T-helper 1 cell treated with Interleukin-12 subunit alpha and Interleukin-12 subunit beta and Interleukin-4 antibody, amounts not matched to agents 30 ng/mL and 1 ng/mL, for 36 hours (primary cell): Measurements from ENCODE around the gene BEX3. TPM values are rescaled to one million over a fixed set of nuclear protein-coding genes. Genes with fewer than 3 reads are reported as not detected.
"Not testable (repeated sequence)": the region's sequence is repeated elsewhere in the genome, so short reads cannot be mapped to it uniquely, and the experiment has no call there.

ENCODE experiments used
- intact Hi-C: fragments of 100-400 bp; cut with micrococcal nuclease; formaldehyde crosslinking; loops from one replicate; pipeline ENCODE4 v1.15.1; 2024
- total RNA-seq: library from RNA; stranded (reverse); gene quantifications from 2 replicates; pipeline ENCODE4 v1.2.3, GENCODE V29; 2022

The BEX3 gene
- 5.3 and 7.4 TPM in 2 replicates for total RNA-seq

DNA sequence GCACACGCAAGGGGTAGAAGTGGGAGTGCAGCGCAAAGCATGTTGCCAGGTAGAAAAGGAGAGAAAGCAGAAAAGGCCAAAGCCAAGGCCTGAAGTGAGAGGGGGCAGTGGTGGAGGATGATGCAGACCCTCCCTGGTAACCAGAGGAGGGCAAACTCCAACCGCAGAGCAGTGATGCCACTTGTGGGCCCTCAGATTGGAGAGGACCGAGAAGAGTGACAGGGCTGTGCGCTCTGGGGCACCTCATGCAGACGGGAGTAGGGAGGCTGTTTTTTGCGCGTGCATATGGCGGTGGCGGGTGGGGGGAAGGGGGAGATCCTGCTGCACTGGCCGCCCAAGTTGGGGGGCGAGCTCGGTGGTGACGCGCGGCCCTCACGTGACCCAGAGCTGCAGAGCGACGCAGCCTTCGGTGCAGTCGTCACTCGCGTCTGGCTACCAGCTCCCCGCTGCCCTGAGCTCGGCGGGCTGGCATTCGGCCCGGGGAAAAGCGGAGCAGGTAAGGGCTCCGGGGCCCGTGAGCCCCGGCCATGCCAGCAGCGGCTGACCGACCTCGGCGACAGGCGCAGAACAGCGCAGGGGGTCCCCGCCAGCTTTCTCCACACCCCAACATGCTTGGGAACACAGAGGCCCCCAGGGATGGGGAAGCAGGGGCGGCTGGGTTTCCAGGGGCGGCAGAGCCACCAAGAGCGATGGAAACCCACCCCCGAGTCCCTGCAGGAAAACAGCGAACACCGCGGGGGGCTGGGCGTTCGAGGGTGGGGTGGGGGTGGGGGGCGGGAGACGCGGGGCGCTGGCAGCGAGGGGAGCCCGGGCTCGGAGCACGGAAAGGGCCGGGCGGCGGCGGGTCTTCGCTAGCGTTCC lies at the start of gene BEX3:
TSS of gene BEX3 (plus strand) at position 421 of the 861 bp plus-strand sequence. CDS start 984 bp downstream, outside the sequence.
- intact Hi-C loops = no loop called here

DNA sequence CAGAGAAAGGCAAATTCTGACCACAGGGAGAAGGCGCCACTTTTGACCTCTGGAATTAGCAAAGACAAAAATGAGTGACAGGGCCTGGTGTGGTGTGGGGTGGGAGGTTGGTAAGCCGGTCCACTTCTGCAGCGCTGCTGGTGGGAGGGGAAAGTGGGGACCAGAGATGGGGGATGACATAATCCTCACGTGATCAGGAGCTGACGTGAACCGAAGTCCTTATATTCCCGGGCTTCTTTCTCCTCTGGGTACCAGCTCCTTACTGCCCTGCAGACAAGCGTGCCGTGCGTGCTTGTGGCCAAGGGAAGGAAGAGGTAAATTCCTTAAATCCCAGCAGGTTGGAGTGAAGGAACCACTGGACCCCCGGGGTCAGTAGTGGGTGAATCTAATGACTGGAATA lies 46.3 kb upstream of the BEX3 start, which contains the start of gene TCEAL7:
TSS of gene TCEAL7 (plus strand) at position 249 of the 400 bp plus-strand sequence. CDS start 1,165 bp downstream, outside the sequence.
- intact Hi-C loops = no loop called here

DNA sequence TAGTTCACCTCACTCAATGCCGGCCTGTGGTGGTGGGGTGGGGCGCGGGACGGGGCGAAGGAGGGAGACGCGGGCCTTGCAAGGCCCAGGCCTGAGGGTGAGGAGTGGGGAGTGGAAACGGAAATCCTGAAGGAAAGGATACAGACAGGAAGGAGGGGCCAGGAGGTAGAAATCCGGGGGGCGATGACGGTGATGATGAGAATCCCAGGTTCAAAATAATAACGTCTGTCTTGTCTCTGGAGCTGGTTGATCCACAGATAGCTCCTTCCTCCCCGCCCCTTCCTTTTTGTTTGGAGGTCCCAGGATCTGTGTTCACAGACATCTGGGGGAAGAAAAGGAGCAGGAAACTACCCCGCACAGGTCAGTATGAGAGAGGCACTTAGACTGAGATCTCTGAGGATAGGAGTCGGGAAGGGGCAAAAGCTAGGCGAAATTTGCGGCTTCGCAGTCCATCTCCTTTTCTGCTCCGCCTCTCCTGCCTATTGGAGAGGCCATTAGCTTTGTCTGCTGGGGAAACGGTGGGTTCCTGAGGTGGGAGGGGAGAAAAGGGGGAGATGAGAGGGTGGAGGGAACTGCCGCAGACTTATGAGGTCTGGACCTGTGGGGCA lies 45.6 kb upstream of the BEX3 start:
- intact Hi-C loops = no loop called here

DNA sequence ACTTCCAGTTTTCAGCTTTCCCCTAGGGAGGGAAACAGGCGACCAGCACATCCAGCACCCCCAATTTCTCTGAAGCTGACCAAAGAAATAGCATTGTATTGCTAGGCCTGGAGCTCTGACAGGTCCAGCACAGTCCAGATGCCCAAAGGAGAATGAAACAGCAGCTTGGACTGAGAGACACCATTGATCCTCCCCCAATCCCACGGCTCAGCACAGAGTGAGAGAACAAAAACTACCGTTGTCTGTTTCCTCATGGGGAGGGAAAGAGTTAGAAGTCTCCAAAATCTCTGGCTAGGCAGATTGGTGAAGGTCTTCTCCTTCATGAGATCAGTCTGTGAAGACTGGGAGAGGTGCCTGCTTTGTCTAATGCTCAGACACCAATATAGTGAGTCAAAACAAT lies 37.7 kb upstream of the BEX3 start:
- intact Hi-C loops = no loop called here

DNA sequence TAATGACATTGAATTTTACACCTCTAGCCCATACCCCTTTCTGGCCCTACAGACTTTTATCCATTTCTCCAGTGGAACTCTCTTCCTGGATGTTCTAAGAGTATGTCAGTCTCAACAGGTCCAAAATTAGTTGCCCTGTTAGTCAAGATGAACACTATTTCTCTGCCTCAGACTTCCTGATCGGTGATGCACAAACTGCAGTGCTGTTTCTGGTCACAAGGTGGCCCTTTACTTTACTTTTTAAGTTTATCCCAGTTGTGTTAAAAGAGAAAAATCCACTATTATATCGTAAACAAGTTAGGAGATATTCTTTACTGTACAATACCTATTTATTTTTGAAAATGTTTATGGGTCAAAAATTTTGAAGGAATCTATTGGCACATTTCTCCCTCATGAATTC lies 33.2 kb upstream of the BEX3 start:
- intact Hi-C loops = loop anchor here (1.0 to 2.0 kb wide), 3 partner anchors 121 to 146 kb away; partner anchors contain the start of gene BEX4

DNA sequence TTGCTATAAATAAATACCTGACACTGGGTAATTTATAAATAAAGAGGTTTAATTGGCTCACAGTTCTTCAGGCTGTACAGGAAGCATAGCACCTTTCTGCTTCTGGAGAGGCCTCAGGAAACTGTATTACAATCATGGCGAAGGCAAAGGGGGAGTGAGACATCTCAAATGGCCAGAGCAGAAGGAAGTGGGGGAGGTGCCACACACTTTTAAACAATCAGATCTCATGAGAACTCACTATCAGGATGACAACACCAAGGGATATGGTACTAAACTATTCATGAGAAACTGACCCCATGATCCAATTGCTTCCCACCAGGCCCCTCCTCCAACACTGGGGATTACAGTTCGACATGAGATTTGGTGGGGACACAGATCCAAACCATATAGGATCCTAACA lies 31.7 kb upstream of the BEX3 start:
- intact Hi-C loops = no loop called here

DNA sequence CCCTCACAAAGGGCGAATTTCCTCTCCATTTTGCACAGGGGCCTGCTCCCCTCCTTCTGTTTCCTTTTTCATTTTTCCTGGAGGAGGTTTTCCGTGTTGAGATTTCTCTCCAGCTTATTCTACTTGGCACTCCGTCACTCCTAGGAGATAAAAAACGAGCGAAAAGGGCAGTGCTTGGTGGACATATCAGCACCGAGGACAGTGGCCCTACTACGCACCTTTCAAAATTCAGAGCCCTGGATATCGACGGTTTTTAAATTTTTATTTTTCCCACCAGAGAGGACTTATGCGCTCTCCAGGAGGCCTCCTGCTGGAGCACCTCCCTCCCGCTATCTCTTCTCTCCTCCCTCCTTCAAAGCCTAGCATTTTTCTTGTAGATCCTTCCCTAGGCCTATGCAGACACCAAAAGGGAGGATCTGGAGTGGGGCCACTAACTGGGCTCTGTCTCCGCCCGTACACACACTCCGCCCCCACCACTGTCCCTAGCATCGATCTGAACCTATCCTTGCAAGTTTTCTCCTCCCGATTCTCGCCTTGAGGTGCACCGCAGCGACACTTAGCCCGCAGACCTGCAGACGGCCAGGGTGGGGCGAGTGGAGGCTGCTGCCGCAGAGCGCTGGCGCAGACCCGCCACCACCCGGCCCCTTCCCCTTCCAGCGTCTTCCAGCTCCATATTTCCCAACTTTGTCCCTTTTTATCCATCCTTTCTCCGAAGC lies 28.5 kb upstream of the BEX3 start:
- intact Hi-C loops = no loop called here

DNA sequence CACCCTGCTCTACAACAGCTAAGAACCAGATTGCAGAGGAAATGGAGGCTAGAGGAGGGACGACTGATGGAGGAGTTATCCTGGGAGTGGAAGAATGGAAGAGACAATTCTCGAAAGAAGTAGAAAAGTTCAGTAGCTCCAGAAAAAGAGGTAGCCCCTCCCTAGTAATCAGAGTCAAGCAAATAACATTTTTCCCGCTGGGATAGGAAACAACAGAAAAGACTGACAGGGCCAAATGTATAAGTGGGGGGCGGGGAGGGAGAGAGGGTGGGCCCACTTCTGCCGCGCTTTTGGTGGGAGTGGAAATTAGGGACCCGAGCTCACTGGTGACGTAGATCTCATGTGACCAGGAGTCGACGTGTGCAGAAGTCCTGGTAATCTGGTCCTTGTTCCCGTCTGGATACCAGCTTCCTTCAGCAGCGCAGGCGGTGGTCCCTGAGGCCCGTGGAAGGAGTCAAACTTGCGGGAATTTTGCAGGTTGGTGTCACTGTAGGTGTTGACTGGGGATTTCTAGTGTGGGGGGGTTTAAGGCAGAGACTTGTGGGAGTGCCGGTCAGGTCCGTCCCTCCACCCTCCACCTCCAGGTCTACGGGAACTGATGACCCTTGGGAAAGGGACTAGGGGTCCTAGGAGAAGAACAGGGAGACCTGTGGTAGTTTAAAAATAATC lies 20.1 kb upstream of the BEX3 start, which contains the start of gene TCEAL9:
TSS of gene TCEAL9 (plus strand) at position 377 of the 669 bp plus-strand sequence. CDS start 1,179 bp downstream, outside the sequence.
- intact Hi-C loops = no loop called here

DNA sequence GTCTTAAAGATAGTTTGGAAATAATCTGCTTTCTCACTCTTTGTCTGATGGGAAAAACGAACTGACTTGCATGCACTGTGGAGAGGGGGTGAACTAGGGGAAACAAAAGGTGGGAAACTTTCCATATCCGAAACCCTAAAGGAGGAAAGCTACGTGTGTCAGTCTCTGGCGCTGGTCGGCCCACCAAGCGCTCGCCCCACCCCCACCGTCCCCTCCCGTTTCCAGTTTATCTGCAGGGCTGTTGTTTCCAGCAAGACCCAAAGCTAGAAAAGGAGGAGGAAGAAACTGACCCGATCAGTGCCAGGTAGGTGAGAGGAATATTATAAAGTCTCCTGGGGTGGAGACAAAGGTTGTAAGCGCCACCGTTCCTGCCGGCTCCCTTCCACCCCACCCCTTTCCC lies 19.5 kb upstream of the BEX3 start:
- intact Hi-C loops = no loop called here

DNA sequence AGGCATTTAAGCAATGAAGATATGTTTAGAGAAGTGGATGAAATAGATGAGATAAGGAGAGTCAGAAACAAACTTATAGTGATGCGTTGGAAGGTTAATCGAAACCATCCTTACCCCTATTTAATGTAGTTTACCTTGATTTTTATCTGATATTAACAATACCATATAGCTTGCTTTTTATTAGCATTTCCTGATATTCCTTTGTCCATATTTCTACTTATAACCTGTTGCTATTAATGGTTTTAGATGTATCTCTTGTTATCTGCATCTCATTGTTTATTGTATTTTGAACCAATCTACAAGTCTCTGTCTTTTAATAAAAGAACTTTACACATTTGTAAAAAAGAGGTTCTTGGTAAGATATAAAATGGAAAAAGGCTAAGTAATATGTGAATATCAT lies 18.5 kb upstream of the BEX3 start:
- intact Hi-C loops = no loop called here

DNA sequence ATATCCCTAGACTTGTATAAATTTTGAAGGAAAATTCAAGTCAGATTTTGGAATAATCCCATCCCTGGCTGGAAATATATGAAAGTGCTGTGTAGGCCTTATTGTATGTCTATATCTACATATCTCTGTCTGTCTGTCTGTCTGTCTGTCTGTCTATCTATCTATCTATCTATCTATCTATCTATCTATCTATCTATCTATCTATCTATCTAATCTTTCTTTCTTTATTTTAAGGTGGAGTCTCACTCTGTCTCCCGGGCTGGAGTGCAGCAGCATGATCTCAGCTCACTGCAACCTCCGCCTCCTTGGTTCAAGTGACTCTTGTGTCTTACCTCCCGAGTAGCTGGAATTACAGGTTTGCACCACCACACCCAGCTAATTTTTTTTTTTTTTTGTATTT lies 16.7 kb upstream of the BEX3 start:
- intact Hi-C loops = not testable (repeated sequence)

DNA sequence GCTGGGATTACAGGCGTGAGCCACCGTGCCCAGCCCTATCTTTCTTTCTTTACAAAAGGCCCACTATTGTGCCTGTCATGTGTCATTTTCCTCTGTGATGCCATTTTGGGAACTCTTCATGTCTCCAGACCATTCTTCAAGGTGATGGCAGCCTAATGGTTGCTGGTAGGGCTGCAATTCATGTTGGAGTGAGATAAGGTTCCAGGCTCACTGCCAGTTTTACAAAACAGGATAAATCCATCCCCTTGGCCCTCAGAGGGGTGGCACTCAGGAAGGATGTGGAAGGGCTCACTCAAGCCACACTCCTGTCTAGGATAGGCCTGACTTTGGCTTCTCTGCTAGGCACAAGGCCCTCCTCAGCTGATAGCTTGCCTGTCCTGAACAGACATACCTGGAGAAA lies 16.2 kb upstream of the BEX3 start:
- intact Hi-C loops = no loop called here

DNA sequence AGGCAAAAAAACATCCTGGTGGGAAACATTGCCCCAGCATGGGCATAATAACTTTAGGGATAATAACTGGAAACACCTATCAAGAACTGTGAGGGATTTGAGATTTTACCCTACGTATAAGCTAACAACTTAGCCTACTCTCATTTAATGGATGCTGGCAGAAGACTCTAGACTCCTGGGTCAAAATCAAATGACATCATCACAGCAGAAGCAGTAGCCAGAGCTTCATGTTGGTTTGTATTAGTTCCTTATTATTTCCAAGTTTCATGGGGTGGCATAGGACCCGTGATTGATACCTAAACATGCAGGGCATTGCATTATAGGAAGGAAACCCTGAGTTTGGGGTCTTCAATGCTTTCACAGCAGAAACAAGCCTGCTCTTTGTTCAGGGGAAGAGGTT lies 15.4 kb upstream of the BEX3 start:
- intact Hi-C loops = no loop called here

DNA sequence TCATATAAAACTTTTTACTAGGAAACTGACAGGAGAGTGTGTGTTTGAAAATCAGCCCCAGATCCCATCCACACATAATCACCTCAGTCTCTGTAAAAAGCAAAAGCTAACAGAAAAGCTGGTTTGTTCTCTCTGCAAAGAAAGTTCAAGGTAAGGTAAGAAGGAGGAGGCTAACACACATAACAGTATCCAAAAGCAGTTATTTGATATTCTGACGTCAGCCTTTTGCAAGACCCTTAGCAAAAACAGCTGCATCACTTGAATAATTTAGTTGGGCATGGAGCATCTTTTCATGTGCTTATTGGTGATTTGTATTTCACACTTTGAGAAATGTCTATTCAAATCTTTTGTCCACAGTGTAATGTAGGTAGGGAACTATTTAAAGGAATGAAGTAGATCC lies 14.5 kb upstream of the BEX3 start:
- intact Hi-C loops = no loop called here

DNA sequence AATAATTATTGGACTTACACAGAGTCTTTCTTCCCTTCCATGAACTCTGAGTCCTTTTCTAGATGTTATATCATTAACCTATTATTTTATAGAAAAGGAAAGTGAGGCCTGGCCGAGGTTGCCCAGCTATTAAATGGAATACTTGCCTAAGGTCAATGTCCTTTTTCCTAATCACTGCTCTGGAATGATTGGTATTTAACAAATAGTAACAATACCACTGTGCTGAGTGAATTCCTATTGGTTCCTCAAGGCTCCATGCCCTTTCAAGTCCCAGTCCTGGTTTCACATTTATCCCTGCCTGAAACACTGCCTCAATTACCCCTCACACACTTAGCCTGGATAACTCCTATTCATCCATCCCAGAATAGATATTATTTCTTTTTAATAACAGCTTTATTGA lies 13.9 kb upstream of the BEX3 start:
- intact Hi-C loops = no loop called here

DNA sequence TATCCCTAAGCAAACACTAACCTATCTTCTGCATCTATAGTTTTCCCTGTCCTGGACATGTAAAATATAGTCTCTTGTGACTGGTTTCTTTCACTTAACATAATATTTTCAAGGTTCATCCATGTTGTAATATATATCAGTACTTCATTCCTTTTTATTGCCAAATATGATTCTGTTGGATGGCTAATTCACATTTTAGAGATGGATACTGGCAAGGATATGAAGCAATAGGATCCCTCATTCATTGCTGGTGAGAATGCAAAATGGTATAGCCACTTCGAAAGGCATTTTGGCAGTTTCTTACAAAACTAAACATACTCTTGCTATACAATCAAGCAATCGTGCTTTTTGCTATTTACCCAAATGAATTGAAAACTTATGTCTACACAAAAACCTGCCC lies 13.3 kb upstream of the BEX3 start:
- intact Hi-C loops = no loop called here

DNA sequence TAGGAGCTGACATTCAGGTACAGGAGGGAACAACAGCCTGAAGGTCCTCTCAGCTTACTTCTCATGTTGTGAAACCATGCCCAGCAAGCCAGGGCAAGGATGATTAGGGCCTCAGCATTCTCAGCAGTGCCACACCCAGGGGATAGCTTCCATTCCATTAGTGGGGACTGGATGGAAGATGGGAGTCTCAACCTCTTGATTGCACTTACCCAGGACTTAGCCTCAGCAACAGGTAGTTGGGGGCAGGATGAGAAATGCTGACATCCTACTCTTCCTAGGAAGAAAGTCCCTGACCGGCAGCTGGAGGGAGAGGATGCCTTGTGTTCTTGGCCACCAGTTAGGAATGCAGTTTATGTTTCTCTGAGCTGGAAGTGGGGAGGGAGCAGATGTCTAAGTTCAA lies 8.8 kb upstream of the BEX3 start:
- intact Hi-C loops = no loop called here

DNA sequence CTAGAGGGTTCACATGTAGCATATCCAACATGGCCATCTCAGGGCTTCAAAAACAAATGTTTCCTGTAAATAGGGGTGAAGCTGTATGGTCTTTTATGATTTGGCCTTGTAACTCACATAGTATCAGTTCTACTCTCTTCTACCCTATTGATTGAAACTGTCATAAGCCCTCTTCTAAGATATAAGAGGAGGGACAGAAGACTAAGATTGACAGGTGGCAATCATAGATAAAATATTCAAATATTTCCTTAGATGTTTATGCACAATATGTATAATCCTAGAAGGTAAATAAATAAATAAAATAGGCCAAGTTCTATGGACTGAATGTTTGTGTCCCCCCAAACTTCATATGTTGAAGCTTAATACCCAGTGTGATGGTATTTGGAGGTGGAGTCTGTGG lies 6.9 kb upstream of the BEX3 start:
- intact Hi-C loops = no loop called here

DNA sequence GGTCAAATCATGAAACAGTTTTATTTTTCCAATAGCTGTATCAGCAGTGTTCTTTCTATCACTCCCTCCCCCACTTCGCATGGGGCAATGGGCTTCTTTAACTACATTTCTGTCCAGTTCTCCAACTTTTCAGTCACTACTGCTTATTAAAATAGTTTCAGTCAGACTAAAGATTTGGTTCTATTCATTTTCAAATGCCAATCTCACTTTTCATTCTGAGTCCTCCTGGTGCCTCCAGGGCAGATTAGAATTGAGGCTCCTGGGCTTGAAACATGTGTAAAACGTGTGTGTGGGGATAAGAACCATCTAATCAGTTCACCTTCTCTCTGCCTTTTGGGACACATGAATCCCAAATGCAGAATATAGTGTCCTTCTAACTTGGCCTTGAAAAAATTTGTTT lies 3.5 kb upstream of the BEX3 start:
- intact Hi-C loops = no loop called here

DNA sequence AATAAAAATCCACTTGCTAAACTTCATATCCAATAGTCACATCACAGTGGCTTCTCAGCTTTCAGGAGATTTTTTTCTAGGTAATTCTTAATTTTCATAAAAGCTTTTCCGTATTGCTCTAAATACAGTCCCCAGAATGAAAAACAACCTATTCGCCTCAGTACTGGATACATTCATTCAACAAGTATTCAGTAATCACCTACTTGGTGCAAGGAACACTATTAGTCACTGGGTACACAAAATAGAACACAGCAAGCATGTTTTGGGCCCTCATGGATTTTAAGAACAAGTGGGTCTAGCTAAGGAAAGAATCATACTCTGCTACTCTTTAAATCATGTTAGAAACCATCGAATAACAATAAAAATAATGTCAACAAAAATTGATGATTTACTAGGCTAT lies 2.8 kb upstream of the BEX3 start:
- intact Hi-C loops = no loop called here

DNA sequence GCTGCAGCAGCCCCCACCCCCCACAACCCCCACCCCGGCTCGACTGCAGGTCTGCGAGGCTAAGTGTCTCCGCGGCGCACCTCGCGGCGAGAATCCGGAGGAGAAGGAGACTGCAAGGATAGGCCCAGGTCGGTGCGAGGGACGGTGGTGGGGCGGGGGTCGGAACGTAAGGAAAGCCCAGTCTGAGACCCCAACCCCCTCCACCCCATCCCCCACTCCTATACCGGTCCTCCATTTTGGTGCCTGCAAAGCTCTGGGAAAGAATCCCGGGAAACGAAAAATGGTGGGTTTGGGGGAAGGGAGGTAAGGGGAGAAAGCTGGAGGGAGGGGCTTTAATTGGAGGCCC lies 614 bp downstream of the BEX3 start:
- intact Hi-C loops = no loop called here

DNA sequence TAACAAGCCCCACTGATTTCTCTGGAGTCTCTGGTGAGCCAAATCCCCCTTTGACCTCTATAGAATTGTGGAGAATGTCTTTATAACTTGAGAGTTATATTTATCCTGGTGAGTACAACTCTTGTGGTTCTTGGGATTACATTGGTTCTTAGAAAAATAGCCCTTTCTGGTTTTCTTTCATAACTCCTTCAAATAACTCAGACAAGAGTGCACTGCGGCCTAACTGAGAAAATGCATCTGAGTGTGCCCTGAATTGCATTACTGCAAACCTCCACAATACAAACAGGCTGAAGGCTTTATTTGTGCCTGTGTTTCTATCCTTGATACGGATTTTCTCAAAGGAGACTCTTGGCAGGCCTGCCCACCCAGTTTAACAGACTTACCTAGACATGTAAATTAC lies 2.7 kb downstream of the BEX3 start:
- intact Hi-C loops = no loop called here
